MG63 (cell line): ENCODE measurements around the gene PIK3C2B. TPM values are rescaled to one million over a fixed set of nuclear protein-coding genes. Genes with fewer than 3 reads are reported as not detected.
"Not testable (repeated sequence)": the region's sequence is repeated elsewhere in the genome, so short reads cannot be mapped to it uniquely, and the experiment has no call there.

Source experiments
- DNase-seq: peaks from one replicate; pipeline ENCODE4 v3.0.0-alpha.2; 2020
- H3K27me3 ChIP-seq: fragments of 250-450 bp; sonication (Bioruptor Pico); 2 replicates; pipeline ENCODE4 v1.5.1; 2020; ENCODE audit warnings: mild to moderate bottlenecking, moderate library complexity
- H3K36me3 ChIP-seq: fragments of 250-450 bp; sonication (Bioruptor Pico); 2 replicates; pipeline ENCODE4 v1.5.1; 2020; ENCODE audit warnings: mild to moderate bottlenecking, moderate library complexity
- H3K4me3 ChIP-seq: fragments of 250-450 bp; sonication (Bioruptor Pico); 2 replicates; pipeline ENCODE4 v1.5.1; 2020; ENCODE audit warnings: mild to moderate bottlenecking, moderate library complexity
- H3K9me3 ChIP-seq: fragments of 250-450 bp; sonication (Bioruptor Pico); 2 replicates; pipeline ENCODE4 v1.5.1; 2020; ENCODE audit warnings: mild to moderate bottlenecking, moderate library complexity
- total RNA-seq: library from RNA; depleted of rRNA; stranded (reverse); fragments of >200 nt; shearing (Covaris generic); gene quantifications from 2 replicates; pipeline ENCODE4 v1.2.3, GENCODE V29; 2014; ENCODE audit warnings: low replicate concordance; rRNA removed

PIK3C2B gene
- 2.8 and 3.4 TPM in 2 replicates for total RNA-seq

- no peaks in the 10 kb centered on the region for H3K36me3 ChIP-seq
- H3K9me3 ChIP-seq, result 0 out of 2 replicates have a peak, but pooled peaks cover 2% of the 10 kb centered on the region
- H3K4me3 ChIP-seq, result peak within 1 kb of the TSS; percentile 81
- peak; percentile 80 for DNase-seq
- H3K27me3 ChIP-seq, result peaks cover 11% of the 10 kb centered on the region
Observed at GRCh38 chr1:204494281-204495077, at the start of gene PIK3C2B. Gene PIK3C2B (minus strand): TSS chr1:204494805. CDS start chr1:204469802, 25,003 bp downstream.

- no peak overlapping the region for H3K4me3 ChIP-seq
- H3K27me3 ChIP-seq, result no peaks in the 10 kb centered on the region
- no peaks in the 10 kb centered on the region for H3K9me3 ChIP-seq
- DNase-seq, result no peak
- peaks cover 98% of the 10 kb centered on the region for H3K36me3 ChIP-seq
Observed at GRCh38 chr1:204544321-204544720, 49.7 kb upstream of the PIK3C2B start.

GRCh38 chr1:204541626-204542025 lies 47.0 kb upstream of the PIK3C2B start:
- Histone ChIP-seq H3K36me3 (peaks cover 91% of the 10 kb centered on the region), H3K27me3 (no peaks in the 10 kb centered on the region), H3K9me3 (no peaks in the 10 kb centered on the region), H3K4me3 (no peak overlapping the region)
- no peak for DNase-seq

- Histone ChIP-seq H3K36me3 (peaks cover 86% of the 10 kb centered on the region), H3K9me3 (no peaks in the 10 kb centered on the region), H3K4me3 (no peak overlapping the region), H3K27me3 (no peaks in the 10 kb centered on the region)
- no peak for DNase-seq
Observed at GRCh38 chr1:204532832-204533231, 38.2 kb upstream of the PIK3C2B start.

GRCh38 chr1:204530932-204531331 lies 36.3 kb upstream of the PIK3C2B start:
- no peak for DNase-seq
- Histone ChIP-seq H3K9me3 (no peaks in the 10 kb centered on the region), H3K27me3 (no peaks in the 10 kb centered on the region), H3K36me3 (peaks cover 90% of the 10 kb centered on the region), H3K4me3 (no peak overlapping the region)

GRCh38 chr1:204529371-204529895 lies 34.8 kb upstream of the PIK3C2B start:
- Histone ChIP-seq H3K27me3 (no peaks in the 10 kb centered on the region), H3K36me3 (peaks cover 91% of the 10 kb centered on the region), H3K4me3 (no peak overlapping the region), H3K9me3 (no peaks in the 10 kb centered on the region)
- no peak for DNase-seq

GRCh38 chr1:204528677-204529076 lies 34.1 kb upstream of the PIK3C2B start:
- DNase-seq, result no peak
- 0 out of 2 replicates have a peak, but pooled peaks cover under 1% of the 10 kb centered on the region for H3K9me3 ChIP-seq
- H3K4me3 ChIP-seq, result no peak overlapping the region
- no peaks in the 10 kb centered on the region for H3K27me3 ChIP-seq
- peaks cover 93% of the 10 kb centered on the region for H3K36me3 ChIP-seq

- H3K36me3 ChIP-seq, result peaks cover 93% of the 10 kb centered on the region
- H3K9me3 ChIP-seq, result 0 out of 2 replicates have a peak, but pooled peaks cover 3% of the 10 kb centered on the region
- H3K4me3 ChIP-seq, result no peak overlapping the region
- DNase-seq, result no peak
- H3K27me3 ChIP-seq, result no peaks in the 10 kb centered on the region
Observed at GRCh38 chr1:204528241-204528640, 33.6 kb upstream of the PIK3C2B start.

GRCh38 chr1:204524986-204525385 lies 30.4 kb upstream of the PIK3C2B start:
- no peak for DNase-seq
- H3K4me3 ChIP-seq, result no peak overlapping the region
- no peaks in the 10 kb centered on the region for H3K27me3 ChIP-seq
- H3K36me3 ChIP-seq, result peaks cover 92% of the 10 kb centered on the region
- H3K9me3 ChIP-seq, result peaks cover 10% of the 10 kb centered on the region

GRCh38 chr1:204523605-204524215 lies 29.1 kb upstream of the PIK3C2B start:
- peak; percentile 22 for DNase-seq
- Histone ChIP-seq H3K36me3 (peaks cover 89% of the 10 kb centered on the region), H3K4me3 (no peak overlapping the region), H3K9me3 (peaks cover 10% of the 10 kb centered on the region), H3K27me3 (no peaks in the 10 kb centered on the region)

GRCh38 chr1:204521941-204522521 lies 27.4 kb upstream of the PIK3C2B start:
- peaks cover 10% of the 10 kb centered on the region for H3K9me3 ChIP-seq
- DNase-seq, H3K27me3 ChIP-seq, H3K4me3 ChIP-seq: not testable (repeated sequence)
- H3K36me3 ChIP-seq, result peaks cover 89% of the 10 kb centered on the region

GRCh38 chr1:204520834-204521709 lies 26.5 kb upstream of the PIK3C2B start:
- no peak for DNase-seq
- Histone ChIP-seq H3K27me3 (no peaks in the 10 kb centered on the region), H3K4me3 (no peak overlapping the region), H3K36me3 (peaks cover 86% of the 10 kb centered on the region), H3K9me3 (peaks cover 10% of the 10 kb centered on the region)

- DNase-seq, H3K9me3 ChIP-seq, H3K27me3 ChIP-seq: not testable (repeated sequence)
- H3K4me3 ChIP-seq, result peak overlapping the region; percentile 95
- H3K36me3 ChIP-seq, result peaks cover 53% of the 10 kb centered on the region
Observed at GRCh38 chr1:204517382-204517781, 22.8 kb upstream of the PIK3C2B start.

- H3K9me3 ChIP-seq, result no peaks in the 10 kb centered on the region
- DNase-seq, result peak; percentile 96
- peak within 1 kb of the TSS; percentile 95 for H3K4me3 ChIP-seq
- H3K36me3 ChIP-seq, result peaks cover 42% of the 10 kb centered on the region
- no peaks in the 10 kb centered on the region for H3K27me3 ChIP-seq
Observed at GRCh38 chr1:204516180-204516879, 21.7 kb upstream of the PIK3C2B start, which contains the start of gene MDM4. Gene MDM4 (plus strand): TSS chr1:204516406. CDS start chr1:204525519, 9,113 bp downstream.

- Histone ChIP-seq H3K9me3 (no peaks in the 10 kb centered on the region), H3K36me3 (peaks cover 31% of the 10 kb centered on the region), H3K4me3 (no peak overlapping the region), H3K27me3 (no peaks in the 10 kb centered on the region)
- DNase-seq, result no peak
Observed at GRCh38 chr1:204514828-204515227, 20.2 kb upstream of the PIK3C2B start.
